ENCODE data around the gene FRMD5.

FRMD5 gene

DNA sequence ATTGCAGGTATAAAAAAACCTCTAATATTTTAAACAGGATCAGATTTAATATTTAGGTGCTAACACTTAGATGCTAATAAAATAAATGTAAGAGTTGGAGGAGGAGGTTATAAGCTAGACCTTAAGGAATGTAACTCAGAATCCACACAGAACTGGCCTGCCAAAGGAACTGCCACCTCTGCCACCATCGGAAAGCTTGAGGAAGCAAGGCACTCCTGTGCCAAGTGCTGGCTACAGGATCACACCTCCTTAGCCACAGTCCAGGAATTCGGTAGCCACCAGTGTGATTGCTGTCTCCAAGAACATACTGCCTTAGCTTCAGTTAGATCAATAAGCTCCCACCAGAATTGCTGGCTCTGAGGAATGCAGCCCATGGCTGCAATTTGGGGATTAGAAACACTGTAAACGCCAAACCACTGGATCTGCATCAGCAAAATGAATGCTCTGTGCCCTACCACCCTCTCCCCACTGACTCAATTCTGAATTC lies 58.0 kb downstream of the FRMD5 start:
- no peaks in the 10 kb centered on the region for H3K27me3 ChIP-seq (ENCODE audit: insufficient read depth, low read depth)
- H4K20me1 ChIP-seq (ENCODE audit: insufficient read depth): no peaks in the 10 kb centered on the region
- no peaks in the 10 kb centered on the region for H3K4me1 ChIP-seq (ENCODE audit: low read depth, poor library complexity, severe bottlenecking)
- no peak overlapping the region for H3K9ac ChIP-seq
- H3K27ac ChIP-seq: no peak overlapping the region
- H3K36me3 ChIP-seq (ENCODE audit: insufficient read depth): no peaks in the 10 kb centered on the region
- no peak for TF ChIP-seq CTCF (conservative IDR thresholded peaks at IDR 0.05; ENCODE audit: low read depth, low read length)
- H2AFZ ChIP-seq (ENCODE audit: low read depth): no peak overlapping the region
- H3K4me3 ChIP-seq (IDR thresholded peaks at IDR 0.05; ENCODE audit: insufficient read depth, low read depth, low read length): no peak overlapping the region
- no peak overlapping the region for H3K4me2 ChIP-seq
- H3K79me2 ChIP-seq (ENCODE audit: insufficient read depth, low read depth): no peaks in the 10 kb centered on the region

DNA sequence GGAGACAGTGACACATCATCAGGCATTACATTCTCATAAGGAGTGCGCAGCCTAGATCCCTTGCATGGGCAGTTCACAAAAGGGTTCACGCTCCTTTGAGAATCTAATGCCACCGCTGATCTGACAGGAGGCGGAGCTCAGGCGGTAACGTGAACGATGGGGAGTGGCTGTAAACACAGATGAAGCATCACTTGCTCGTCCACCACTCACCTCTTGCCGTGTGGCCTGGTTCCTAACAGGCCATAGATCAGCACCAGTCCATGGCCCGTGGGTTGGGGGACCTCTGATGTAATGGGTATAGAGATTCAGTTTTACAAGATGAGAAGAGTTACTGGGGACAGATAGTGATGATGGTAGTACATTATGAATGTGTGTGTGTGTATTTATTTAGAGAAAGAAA lies 63.0 kb downstream of the FRMD5 start:
- no peak for TF ChIP-seq CTCF (conservative IDR thresholded peaks at IDR 0.05; ENCODE audit: low read depth, low read length)
- Histone ChIP-seq H3K36me3 (ENCODE audit: insufficient read depth) (no peaks in the 10 kb centered on the region), H4K20me1 (ENCODE audit: insufficient read depth) (no peaks in the 10 kb centered on the region), H3K79me2 (ENCODE audit: insufficient read depth, low read depth) (no peaks in the 10 kb centered on the region), H3K27ac (no peak overlapping the region), H3K9ac (no peak overlapping the region), H3K4me1 (ENCODE audit: low read depth, poor library complexity, severe bottlenecking) (no peaks in the 10 kb centered on the region), H3K27me3 (ENCODE audit: insufficient read depth, low read depth) (no peaks in the 10 kb centered on the region), H3K4me3 (IDR thresholded peaks at IDR 0.05; ENCODE audit: insufficient read depth, low read depth, low read length) (no peak overlapping the region), H3K4me2 (no peak overlapping the region), H2AFZ (ENCODE audit: low read depth) (no peak overlapping the region)

GRCh38 chr15:44130778-44131177 lies 64.3 kb downstream of the FRMD5 start:
- H3K9ac ChIP-seq: no peak overlapping the region
- H3K27me3 ChIP-seq (ENCODE audit: insufficient read depth, low read depth): no peaks in the 10 kb centered on the region
- no peaks in the 10 kb centered on the region for H3K36me3 ChIP-seq (ENCODE audit: insufficient read depth)
- no peak overlapping the region for H3K27ac ChIP-seq
- H4K20me1 ChIP-seq (ENCODE audit: insufficient read depth): no peaks in the 10 kb centered on the region
- no peaks in the 10 kb centered on the region for H3K4me1 ChIP-seq (ENCODE audit: low read depth, poor library complexity, severe bottlenecking)
- no peak overlapping the region for H2AFZ ChIP-seq (ENCODE audit: low read depth)
- no peaks in the 10 kb centered on the region for H3K79me2 ChIP-seq (ENCODE audit: insufficient read depth, low read depth)
- no peak for TF ChIP-seq CTCF (conservative IDR thresholded peaks at IDR 0.05; ENCODE audit: low read depth, low read length)
- no peak overlapping the region for H3K4me2 ChIP-seq
- H3K4me3 ChIP-seq (IDR thresholded peaks at IDR 0.05; ENCODE audit: insufficient read depth, low read depth, low read length): no peak overlapping the region

GRCh38 chr15:44129911-44130310 lies 65.2 kb downstream of the FRMD5 start:
- Histone ChIP-seq H4K20me1 (ENCODE audit: insufficient read depth) (no peaks in the 10 kb centered on the region), H3K9ac (no peak overlapping the region), H3K27ac (no peak overlapping the region), H2AFZ (ENCODE audit: low read depth) (no peak overlapping the region), H3K4me2 (no peak overlapping the region), H3K4me1 (ENCODE audit: low read depth, poor library complexity, severe bottlenecking) (no peaks in the 10 kb centered on the region), H3K4me3 (IDR thresholded peaks at IDR 0.05; ENCODE audit: insufficient read depth, low read depth, low read length) (no peak overlapping the region), H3K79me2 (ENCODE audit: insufficient read depth, low read depth) (no peaks in the 10 kb centered on the region), H3K36me3 (ENCODE audit: insufficient read depth) (no peaks in the 10 kb centered on the region), H3K27me3 (ENCODE audit: insufficient read depth, low read depth) (no peaks in the 10 kb centered on the region)
- TF ChIP-seq CTCF (conservative IDR thresholded peaks at IDR 0.05; ENCODE audit: low read depth, low read length): no peak
